Kidney (tissue), 14 donors: ENCODE measurements around the gene ATG3. TPM values are rescaled to one million over a fixed set of nuclear protein-coding genes. Genes with fewer than 3 reads are reported as not detected.
A peak's percentile ranks its signal among the peaks of the same experiment; 100 is the strongest.
"Not testable (repeated sequence)": the region's sequence is repeated elsewhere in the genome, so short reads cannot be mapped to it uniquely, and the experiment has no call there.

Experiments
- DNase-seq, 5 donors: peaks; one replicate each; pipeline ENCODE4 v3.0.0-alpha.2; 2013 to 2020
- FAIRE-seq: peaks from 2 replicates; lab custom pipeline; 2012; peaks lifted over from hg19 to GRCh38; lab: Jason Lieb, UNC
- H3K27ac ChIP-seq, 2 donors: one replicate each; pipeline ENCODE4 v1.7.0; 2013; ENCODE audit warnings: low read depth in 2 of 2, low read length in 2 of 2, inconsistent platforms in 1 of 2
- H3K27me3 ChIP-seq: one replicate; pipeline ENCODE4 v1.7.1; 2013; ENCODE audit warnings: low read length, inconsistent platforms; ENCODE audit not compliant: control insufficient read depth, insufficient read depth
- H3K36me3 ChIP-seq, 3 donors: one replicate each; pipeline versions ENCODE4 v1.7.0 to v1.7.1; 2013; ENCODE audit warnings: low read length in 3 of 3, control low read depth in 1 of 3, inconsistent platforms in 1 of 3; ENCODE audit not compliant: insufficient read depth in 3 of 3, control insufficient read depth in 2 of 3
- H3K4me1 ChIP-seq, 3 donors: one replicate each; pipeline versions ENCODE4 v1.7.0 to v1.7.1; 2013; ENCODE audit warnings: low read length in 3 of 3, inconsistent platforms in 1 of 3, low read depth in 1 of 3; ENCODE audit not compliant: control insufficient read depth in 2 of 3, insufficient read depth in 2 of 3
- H3K4me3 ChIP-seq, 3 donors: one replicate each; pipeline versions ENCODE4 v1.7.0 to v1.8.1; 2013; ENCODE audit warnings: low read length in 3 of 3, control low read depth in 1 of 3, inconsistent platforms in 1 of 3
- H3K9ac ChIP-seq, 3 donors: one replicate each; pipeline versions ENCODE4 v1.7.0 to v1.7.1; 2013; ENCODE audit warnings: low read length in 3 of 3, control low read depth in 1 of 3, inconsistent platforms in 1 of 3
- H3K9me3 ChIP-seq, 3 donors: one replicate each; pipeline versions ENCODE4 v1.7.0 to v1.7.1; 2013; ENCODE audit warnings: low read length in 3 of 3, control low read depth in 1 of 3, inconsistent platforms in 1 of 3; ENCODE audit not compliant: control insufficient read depth in 2 of 3, insufficient read depth in 1 of 3
- intact Hi-C: fragments of 100-400 bp; cut with DNase I; formaldehyde crosslinking; loops from one replicate; pipeline ENCODE4 v1.11.1; 2022
- polyA plus RNA-seq: library from polyadenylated mRNA; stranded (reverse); fragments of 350-450 nt; fragmentation: Illumina TruSeq; extraction: RNeasy Lipid Tissue Mini Kit (QIAGEN cat#74804); gene quantifications from one replicate; pipeline ENCODE4 v1.2.3, GENCODE V29; 2014; ENCODE audit warnings: low read depth, low replicate concordance; ENCODE audit not compliant: insufficient read depth
- total RNA-seq: library from RNA; stranded (reverse); fragmentation: NEBNext Ultra II Directional; extraction: Animal tissue kit (Norgen Biotek cat#: 25700); gene quantifications from one replicate; pipeline ENCODE4 v1.2.1, GENCODE V29; 2021
- TF ChIP-seq, protein P1 (sequence below): IDR thresholded peaks from 3 replicates; pipeline ENCODE4 v1.5.1; 2012; ENCODE audit warnings: mild to moderate bottlenecking, moderate library complexity, borderline replicate concordance; ENCODE audit not compliant: insufficient read depth; ENCODE audit errors: extremely low read depth
- donor health status: control.
- donor health status: control.
- donor health status: control.
- donor health status: control.
- donor health status: control.
- donor health status: DM: yes; HTN: yes; CAD: no.
- donor health status: Normal renal cell carcinoma (clear cell type).

ATG3 gene
- total and polyA plus RNA-seq, 2 donors from 2014 or later: 57.0 to 62.7 TPM

GRCh38 chr3:112564940-112565305 lies 3.2 kb upstream of the ATG3 start:
- Histone ChIP-seq H3K36me3 (no peaks in the 10 kb centered on the region), H3K27ac (no peak overlapping the region), H3K4me3 (no peak overlapping the region), H3K9ac (no peak overlapping the region), H3K9me3 (no peaks in the 10 kb centered on the region), H3K27me3 (no peaks in the 10 kb centered on the region), H3K4me1 (peaks cover 0 to 14% (median 4%) of the 10 kb centered on the region in 3 donors)
- FAIRE-seq: no peak
- no peak for DNase-seq
- TF ChIP-seq, protein P1, sequence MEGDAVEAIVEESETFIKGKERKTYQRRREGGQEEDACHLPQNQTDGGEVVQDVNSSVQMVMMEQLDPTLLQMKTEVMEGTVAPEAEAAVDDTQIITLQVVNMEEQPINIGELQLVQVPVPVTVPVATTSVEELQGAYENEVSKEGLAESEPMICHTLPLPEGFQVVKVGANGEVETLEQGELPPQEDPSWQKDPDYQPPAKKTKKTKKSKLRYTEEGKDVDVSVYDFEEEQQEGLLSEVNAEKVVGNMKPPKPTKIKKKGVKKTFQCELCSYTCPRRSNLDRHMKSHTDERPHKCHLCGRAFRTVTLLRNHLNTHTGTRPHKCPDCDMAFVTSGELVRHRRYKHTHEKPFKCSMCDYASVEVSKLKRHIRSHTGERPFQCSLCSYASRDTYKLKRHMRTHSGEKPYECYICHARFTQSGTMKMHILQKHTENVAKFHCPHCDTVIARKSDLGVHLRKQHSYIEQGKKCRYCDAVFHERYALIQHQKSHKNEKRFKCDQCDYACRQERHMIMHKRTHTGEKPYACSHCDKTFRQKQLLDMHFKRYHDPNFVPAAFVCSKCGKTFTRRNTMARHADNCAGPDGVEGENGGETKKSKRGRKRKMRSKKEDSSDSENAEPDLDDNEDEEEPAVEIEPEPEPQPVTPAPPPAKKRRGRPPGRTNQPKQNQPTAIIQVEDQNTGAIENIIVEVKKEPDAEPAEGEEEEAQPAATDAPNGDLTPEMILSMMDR: no peak
- intact Hi-C loops: no loop called here

DNA sequence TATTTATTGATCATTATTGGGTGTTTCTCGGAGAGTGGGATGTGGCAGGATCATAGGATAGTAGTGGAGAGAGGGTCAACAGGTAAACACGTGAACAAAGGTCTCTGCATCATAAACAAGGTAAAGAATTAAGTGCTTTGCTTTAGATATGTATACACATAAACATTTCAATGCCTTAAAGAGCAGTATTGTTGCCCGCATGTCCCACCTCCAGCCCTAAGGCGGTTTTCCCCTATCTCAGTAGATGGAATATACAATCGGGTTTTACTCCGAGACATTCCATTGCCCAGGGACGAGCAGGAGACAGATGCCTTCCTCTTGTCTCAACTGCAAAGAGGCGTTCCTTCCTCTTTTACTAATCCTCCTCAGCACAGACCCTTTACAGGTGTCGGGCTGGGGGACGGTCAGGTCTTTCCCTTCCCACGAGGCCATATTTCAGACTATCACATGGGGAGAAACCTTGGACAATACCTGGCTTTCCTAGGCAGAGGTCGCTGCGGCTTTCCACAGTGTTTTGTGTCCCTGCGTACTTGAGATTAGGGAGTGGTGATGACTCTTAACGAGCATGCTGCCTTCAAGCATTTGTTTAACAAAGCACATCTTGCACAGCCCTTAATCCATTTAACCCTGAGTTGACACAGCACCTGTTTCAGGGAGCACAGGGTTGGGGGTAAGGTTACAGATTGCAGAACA lies 2.6 kb upstream of the ATG3 start:
- H3K9me3 ChIP-seq, H3K4me3 ChIP-seq, H3K36me3 ChIP-seq, H3K9ac ChIP-seq, H3K27me3 ChIP-seq, FAIRE-seq, DNase-seq, H3K27ac ChIP-seq, intact Hi-C loops: not testable (repeated sequence)
- peaks cover 4 to 19% (median 6%) of the 10 kb centered on the region in 3 donors for H3K4me1 ChIP-seq

GRCh38 chr3:112561484-112561733 lies 353 bp downstream of the ATG3 start:
- no peaks in the 10 kb centered on the region for H3K9me3 ChIP-seq
- peak overlapping the region; percentile 90 to 98 (median 98) for H3K9ac ChIP-seq
- DNase-seq: no peak
- FAIRE-seq: no peak
- peak overlapping the region; percentile 98 to 99 for H3K27ac ChIP-seq
- H3K36me3 ChIP-seq: no peaks in the 10 kb centered on the region
- TF ChIP-seq, protein P1: no peak
- H3K4me3 ChIP-seq: peak overlapping the region; percentile 84 to 100 (median 99)
- no peaks in the 10 kb centered on the region for H3K27me3 ChIP-seq
- intact Hi-C loops: no loop called here
- peaks cover 4 to 20% (median 6%) of the 10 kb centered on the region in 3 donors for H3K4me1 ChIP-seq

DNA sequence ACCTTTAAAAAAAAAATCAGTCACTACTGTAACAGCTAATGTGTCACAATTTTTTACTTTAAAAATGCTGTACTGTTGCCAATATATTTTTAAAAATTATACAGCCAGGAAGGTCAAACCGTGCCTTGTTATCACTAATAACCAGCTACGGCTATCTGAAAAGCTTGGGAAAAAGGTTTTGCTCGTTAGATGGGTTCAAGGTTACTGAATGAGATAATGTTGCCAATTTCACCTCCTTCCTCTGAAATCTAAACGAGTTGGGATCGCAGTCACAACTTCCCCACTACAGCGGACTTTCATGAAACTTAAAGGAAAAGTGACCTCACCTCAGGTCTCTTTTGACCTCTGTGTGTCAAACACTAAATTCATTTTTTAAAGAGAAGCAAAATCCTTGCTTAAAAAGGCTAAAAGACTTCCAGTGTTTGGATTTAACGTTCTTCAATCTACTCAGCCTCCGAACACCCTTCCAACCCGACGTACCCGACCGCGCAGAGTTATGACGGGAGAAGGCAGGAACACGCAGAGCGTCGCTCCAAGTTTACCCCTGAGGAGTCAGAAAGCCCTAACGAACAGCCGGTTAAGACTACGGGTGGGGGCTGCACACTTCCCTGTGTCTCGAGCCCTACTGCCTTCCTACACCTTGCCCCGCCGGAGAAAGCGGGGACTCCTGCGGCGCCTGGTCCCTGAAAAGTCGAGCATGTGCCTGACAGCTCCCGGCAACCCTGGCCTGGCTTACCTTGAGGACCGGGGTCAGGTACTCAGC lies 860 bp downstream of the ATG3 start:
- no peaks in the 10 kb centered on the region for H3K27me3 ChIP-seq
- H3K4me1 ChIP-seq: peaks cover 4 to 20% (median 6%) of the 10 kb centered on the region in 3 donors
- peak; percentile 83 to 94 (median 85) for DNase-seq
- peak overlapping the region; percentile 90 to 98 (median 98) for H3K9ac ChIP-seq
- TF ChIP-seq, protein P1: no peak
- peak overlapping the region; percentile 84 to 100 (median 99) for H3K4me3 ChIP-seq
- H3K27ac ChIP-seq: peak overlapping the region; percentile 98 to 99
- intact Hi-C loops: no loop called here
- FAIRE-seq: no peak
- H3K36me3 ChIP-seq: no peaks in the 10 kb centered on the region
- H3K9me3 ChIP-seq: no peaks in the 10 kb centered on the region
